Measurements from ENCODE around the gene BMP8A.
A peak's percentile ranks its signal among the peaks of the same experiment; 100 is the strongest.
"Not testable (repeated sequence)": the region's sequence is repeated elsewhere in the genome, so short reads cannot be mapped to it uniquely, and the experiment has no call there.

BMP8A gene, protein sequence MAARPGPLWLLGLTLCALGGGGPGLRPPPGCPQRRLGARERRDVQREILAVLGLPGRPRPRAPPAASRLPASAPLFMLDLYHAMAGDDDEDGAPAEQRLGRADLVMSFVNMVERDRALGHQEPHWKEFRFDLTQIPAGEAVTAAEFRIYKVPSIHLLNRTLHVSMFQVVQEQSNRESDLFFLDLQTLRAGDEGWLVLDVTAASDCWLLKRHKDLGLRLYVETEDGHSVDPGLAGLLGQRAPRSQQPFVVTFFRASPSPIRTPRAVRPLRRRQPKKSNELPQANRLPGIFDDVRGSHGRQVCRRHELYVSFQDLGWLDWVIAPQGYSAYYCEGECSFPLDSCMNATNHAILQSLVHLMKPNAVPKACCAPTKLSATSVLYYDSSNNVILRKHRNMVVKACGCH

DNA sequence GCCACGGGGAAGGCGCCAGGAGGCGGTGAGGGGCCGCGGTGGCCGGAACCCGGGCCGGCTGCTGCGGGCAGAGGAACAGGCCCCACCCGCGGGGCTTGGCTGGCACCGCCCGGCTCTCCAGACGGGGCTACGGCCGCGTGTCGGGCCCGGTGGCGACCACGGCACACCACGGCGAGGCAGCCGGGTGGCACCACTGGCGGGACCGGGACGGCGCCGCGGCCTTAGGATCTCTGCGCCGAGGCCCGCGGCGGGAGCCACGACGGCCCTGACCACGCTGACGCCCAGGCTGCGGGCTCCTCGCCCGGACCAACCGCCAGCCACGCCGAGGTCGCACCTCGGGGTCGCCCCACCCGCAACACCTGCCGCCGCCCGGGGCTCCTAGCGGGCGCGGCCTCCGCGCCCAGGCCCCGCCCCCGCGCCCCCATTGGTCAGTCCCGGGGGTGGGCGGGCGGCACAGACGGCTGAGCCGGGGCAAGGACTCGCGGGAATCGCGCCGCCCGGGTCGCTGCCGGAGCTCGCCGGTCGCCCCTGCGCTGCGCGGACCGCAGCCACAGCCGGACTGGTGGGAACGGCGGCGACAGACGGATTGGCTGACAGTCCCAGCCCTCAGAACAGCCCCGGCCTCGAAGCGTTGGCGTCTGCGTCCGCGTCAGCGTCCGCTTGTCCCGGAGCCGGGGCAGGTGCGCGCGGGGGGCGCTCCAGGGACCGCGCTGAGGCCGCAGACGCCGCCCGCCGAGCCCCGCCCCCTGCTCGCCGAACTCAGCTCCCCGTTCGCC lies at the start of gene BMP8A:
TSS of gene BMP8A (plus strand) at position 491 of the 776 bp plus-strand sequence. CDS start 356 bp downstream, outside the sequence.
- peak; percentile 40 to 66 for DNase-seq (ENCODE audit: low read depth in 1 of 2, low spot score in 1 of 2)

DNA sequence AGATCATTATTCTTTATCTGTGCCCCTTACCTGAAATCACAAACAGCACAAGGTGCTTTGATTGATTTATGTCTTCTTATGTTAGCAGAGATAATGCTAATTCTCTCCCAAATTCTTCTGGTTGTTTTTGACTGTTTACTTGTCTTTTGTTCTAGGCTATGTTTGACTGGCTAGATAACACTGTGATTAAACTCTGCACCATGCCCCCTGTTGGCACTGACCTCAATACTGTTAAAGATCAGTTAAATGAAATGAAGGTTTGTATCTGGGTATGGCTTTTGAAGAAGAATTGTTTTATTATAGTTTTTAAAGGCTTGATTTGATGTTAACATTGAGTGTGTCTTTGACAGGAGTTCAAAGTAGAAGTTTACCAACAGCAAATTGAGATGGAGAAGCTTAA lies 49.6 kb upstream of the BMP8A start:
- no peak for DNase-seq (ENCODE audit: low read depth in 1 of 2, low spot score in 1 of 2)

GRCh38 chr1:39445573-39445972 lies 45.9 kb upstream of the BMP8A start:
- DNase-seq (ENCODE audit: low read depth in 1 of 2, low spot score in 1 of 2), result no peak

DNA sequence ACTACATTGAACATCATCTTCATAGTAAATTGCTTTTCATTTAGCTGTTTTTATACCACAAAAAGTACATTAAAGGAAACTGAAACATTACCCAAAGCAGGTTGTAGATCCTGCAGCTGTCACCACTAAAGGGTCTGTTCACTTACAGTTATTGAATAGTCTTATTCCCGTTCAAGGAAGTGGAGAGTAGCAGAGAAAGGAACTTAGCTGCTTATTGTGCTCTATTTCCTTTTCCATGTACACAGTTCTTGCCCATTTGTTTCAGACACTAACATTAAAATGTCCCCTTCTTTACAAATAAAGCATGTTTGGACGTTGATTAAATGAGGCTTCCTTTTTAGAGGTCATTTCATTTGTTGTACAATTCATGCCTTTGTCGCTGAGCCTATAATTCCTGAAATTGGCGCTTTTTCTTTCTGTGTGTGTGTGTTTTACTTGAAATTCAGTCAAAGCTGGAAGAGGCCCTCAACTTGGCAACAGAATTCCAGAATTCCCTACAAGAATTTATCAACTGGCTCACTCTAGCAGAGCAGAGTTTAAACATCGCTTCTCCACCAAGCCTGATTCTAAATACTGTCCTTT lies 44.4 kb upstream of the BMP8A start:
- no peak for DNase-seq (ENCODE audit: low read depth in 1 of 2, low spot score in 1 of 2)

- DNase-seq (ENCODE audit: low read depth in 1 of 2, low spot score in 1 of 2), result not testable (repeated sequence)
Measured at GRCh38 chr1:39450041-39450440, 41.4 kb upstream of the BMP8A start.

DNA sequence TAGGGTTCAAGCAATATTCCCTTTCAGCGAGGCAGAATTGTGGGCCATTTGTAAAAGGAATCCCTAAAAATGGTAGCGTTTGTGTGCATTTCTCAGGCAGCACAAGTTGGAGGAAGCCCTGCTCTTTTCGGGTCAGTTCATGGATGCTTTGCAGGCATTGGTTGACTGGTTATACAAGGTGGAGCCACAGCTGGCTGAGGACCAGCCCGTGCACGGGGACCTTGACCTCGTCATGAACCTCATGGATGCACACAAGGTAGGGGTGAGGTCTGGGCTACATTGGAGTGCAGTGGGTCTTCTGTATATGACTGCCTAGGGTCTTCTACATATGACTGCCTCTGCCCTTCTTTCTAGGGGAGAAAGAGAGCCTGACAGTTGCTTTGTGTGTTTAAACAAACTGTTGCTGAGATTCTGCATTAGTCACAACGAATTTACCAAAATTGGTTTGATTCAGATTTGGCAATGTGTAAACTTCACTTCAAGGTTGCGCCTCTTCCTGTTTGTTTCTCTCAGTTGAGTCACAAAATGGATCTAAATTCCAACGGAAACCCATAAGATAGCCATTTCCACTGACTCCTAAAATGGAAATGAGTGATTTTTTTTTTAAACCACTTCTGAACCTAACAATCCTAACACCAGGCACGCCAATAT lies 40.4 kb upstream of the BMP8A start:
- DNase-seq (ENCODE audit: low read depth in 1 of 2, low spot score in 1 of 2), result no peak

DNA sequence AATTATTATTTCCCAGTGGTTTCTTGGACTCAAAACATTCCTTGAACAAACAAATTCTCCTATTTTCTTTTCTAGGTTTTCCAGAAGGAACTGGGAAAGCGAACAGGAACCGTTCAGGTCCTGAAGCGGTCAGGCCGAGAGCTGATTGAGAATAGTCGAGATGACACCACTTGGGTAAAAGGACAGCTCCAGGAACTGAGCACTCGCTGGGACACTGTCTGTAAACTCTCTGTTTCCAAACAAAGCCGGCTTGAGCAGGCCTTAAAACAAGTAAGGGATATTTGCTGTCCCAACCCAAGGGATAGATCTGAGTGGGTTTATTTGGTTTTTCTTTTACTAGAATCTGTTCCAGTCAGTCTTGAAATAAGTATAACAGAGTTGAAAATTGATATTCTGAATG lies 39.4 kb upstream of the BMP8A start:
- no peak for DNase-seq (ENCODE audit: low read depth in 1 of 2, low spot score in 1 of 2)

GRCh38 chr1:39452540-39452939 lies 38.9 kb upstream of the BMP8A start:
- DNase-seq (ENCODE audit: low read depth in 1 of 2, low spot score in 1 of 2), result no peak

GRCh38 chr1:39453603-39454002 lies 37.8 kb upstream of the BMP8A start:
- no peak for DNase-seq (ENCODE audit: low read depth in 1 of 2, low spot score in 1 of 2)

GRCh38 chr1:39458991-39459390 lies 32.4 kb upstream of the BMP8A start:
- no peak for DNase-seq (ENCODE audit: low read depth in 1 of 2, low spot score in 1 of 2)

DNA sequence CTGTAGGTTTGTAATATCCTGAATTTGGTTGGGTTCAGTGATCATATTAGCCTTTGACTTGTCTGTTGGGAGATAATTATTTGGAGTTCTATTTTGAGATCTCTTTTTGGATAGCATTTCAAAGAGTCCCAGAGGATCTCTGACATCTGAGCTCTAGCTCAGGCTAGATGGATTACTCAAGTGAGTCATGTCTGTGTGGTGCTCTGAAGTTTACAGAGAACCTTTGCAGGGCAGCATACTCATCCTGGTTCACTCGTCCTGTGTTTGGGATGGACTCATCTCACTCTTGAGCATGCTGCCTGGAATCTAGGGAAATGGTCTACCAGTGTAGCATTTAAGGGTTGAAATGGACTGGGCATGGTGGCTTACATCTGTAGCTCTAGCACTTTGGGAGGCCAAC lies 29.4 kb upstream of the BMP8A start:
- DNase-seq (ENCODE audit: low read depth in 1 of 2, low spot score in 1 of 2), result no peak

GRCh38 chr1:39466413-39467107 lies 24.9 kb upstream of the BMP8A start:
- DNase-seq (ENCODE audit: low read depth in 1 of 2, low spot score in 1 of 2), result no peak

DNA sequence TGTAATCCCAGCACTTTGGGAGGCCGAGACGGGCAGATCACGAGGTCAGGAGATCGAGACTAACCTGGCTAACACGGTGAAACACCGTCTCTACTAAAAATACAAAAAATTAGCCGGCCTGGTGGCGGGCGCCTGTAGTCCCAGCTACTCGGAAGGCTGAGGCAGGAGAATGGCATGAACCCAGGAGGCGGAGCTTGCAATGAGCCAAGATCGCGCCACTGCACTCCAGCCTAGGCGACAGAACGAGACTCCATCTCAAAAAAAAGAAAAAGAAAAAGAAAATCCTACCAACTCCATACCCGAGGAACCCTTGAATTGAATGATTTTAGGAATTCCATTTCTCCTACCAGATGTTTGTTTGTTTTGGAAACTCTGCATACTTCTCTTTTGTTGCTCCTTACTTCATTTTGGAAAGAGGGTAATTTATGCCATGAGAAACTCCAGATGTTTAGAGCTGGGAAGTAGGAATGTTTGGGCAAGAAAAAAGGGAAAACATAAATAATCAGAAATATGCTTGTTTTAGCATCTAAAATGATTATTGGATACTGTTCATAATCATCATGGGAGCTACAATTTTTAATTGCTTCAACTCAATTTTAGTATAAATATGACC lies 24.2 kb upstream of the BMP8A start:
- not testable (repeated sequence) for DNase-seq (ENCODE audit: low read depth in 1 of 2, low spot score in 1 of 2)

- no peak for DNase-seq (ENCODE audit: low read depth in 1 of 2, low spot score in 1 of 2)
Measured at GRCh38 chr1:39469150-39469549, 22.3 kb upstream of the BMP8A start.

- no peak for DNase-seq (ENCODE audit: low read depth in 1 of 2, low spot score in 1 of 2)
Measured at GRCh38 chr1:39470040-39470439, 21.4 kb upstream of the BMP8A start.

DNA sequence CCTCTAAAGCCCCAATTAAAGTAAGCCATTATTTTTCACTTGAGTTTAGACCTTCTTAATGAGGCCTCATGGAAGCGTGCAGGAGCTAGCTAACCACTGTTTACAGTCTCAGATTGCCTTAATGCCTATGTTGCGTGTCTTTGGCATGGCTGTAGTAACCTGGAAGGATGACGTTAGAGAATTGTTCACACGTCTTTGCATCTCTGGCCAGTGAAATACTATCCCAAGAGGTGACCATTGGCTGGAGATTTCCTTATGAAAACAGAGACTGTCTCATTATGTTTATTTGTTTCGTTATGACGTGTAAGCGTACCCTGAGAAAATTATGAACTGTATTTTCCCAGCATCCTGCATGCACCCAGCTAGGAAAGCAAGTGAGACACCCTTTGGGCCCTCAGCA lies 18.6 kb upstream of the BMP8A start:
- DNase-seq (ENCODE audit: low read depth in 1 of 2, low spot score in 1 of 2), result no peak

DNA sequence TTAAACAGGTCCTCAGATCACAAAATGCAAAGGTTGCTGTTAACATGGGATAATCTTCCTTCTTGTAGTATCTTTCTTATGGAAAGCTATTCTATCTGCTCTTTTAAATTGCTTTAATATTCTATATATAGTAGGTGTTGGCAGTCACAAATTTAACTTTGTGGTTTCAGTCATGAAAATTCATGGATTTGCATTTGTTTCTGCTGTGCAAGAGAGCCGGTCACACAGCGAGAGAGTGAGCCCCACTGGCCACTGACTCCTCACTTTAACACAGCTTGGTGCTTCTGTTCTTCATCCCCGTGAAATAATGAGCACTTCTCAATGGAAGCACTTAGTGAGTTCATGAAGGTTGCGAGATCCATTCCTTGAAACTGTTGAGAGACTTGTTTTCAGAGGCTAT lies 18.1 kb upstream of the BMP8A start:
- no peak for DNase-seq (ENCODE audit: low read depth in 1 of 2, low spot score in 1 of 2)

- no peak for DNase-seq (ENCODE audit: low read depth in 1 of 2, low spot score in 1 of 2)
Measured at GRCh38 chr1:39474810-39475209, 16.6 kb upstream of the BMP8A start.

- not testable (repeated sequence) for DNase-seq (ENCODE audit: low read depth in 1 of 2, low spot score in 1 of 2)
Measured at GRCh38 chr1:39475551-39475950, 15.9 kb upstream of the BMP8A start.

GRCh38 chr1:39478126-39478915 lies 13.1 kb upstream of the BMP8A start:
- DNase-seq (ENCODE audit: low read depth in 1 of 2, low spot score in 1 of 2), result no peak
